SK-N-SH (cell line): Measurements from ENCODE around the gene INPP5A.

Experiments
- EZH2phosphoT487 ChIP-seq: fragments of 200-600 bp; sonication (generic); IDR thresholded peaks from 2 replicates; pipeline ENCODE4 v1.6.1; 2017; ENCODE audit warnings: low read depth, mixed run types, mild to moderate bottlenecking, antibody characterized with exemption, moderate library complexity, borderline replicate concordance
- FOXM1 ChIP-seq: IDR thresholded peaks from 2 replicates; pipeline ENCODE4 v1.4.0; 2012; ENCODE audit warnings: low read depth, mild to moderate bottlenecking
- POLR2AphosphoS5 ChIP-seq: IDR thresholded peaks from 2 replicates; pipeline ENCODE4 v1.6.1; 2012; ENCODE audit warnings: low read depth, low read length
- RFX5 ChIP-seq: IDR thresholded peaks from 2 replicates; pipeline ENCODE4 v1.6.1; 2012; ENCODE audit warnings: mild to moderate bottlenecking, improper control_type of control experiment, low read length
- TAF1 ChIP-seq: IDR thresholded peaks from 2 replicates; pipeline ENCODE4 v1.6.1; 2012; ENCODE audit warnings: low read depth, mild to moderate bottlenecking, low read length, moderate library complexity, borderline replicate concordance
- TCF12 ChIP-seq: IDR thresholded peaks from 2 replicates; pipeline ENCODE4 v1.4.0; 2012
- TF ChIP-seq, protein P1 (sequence below): fragments of 200-600 bp; sonication (generic); IDR thresholded peaks from 2 replicates; pipeline ENCODE4 v1.6.1; 2017; ENCODE audit warnings: antibody characterized with exemption, mild to moderate bottlenecking, moderate library complexity

DNA sequence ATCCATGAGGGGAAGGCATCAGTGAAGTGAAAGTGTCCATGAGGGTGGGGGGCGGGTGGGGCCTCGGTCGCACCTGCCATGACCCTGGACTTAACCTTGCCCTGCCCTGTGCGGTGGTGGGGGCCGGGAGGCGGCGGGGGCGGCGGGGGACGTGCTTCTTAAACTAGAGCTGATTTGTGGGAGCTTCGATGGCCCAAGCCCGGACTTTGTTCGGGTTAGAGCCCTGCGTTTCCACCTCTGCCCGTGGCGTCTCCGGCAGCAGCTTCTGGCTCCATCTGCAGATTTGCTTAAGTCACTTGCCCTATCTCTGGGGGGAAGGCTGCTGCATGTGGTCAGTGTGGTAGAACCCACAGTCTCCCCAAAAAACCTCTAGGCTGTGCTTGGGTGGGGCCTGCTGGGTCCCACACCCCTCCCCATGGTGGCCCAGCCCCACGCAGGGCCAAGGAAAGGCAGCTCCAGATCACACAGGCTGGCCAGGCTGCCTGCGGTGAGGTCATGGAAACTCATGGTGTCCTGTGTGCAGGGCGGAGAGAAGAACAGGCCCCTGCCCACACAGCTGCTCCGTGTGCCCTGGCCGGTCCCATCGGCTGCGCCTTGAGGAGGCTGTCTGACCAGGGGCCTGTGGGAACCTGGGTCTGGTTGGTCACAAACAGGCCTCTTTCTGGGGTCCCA lies 93.2 kb downstream of the INPP5A start:
- TF ChIP-seq TAF1 (no peak), EZH2phosphoT487 (no peak), POLR2AphosphoS5 (no peak), FOXM1 (no peak), TCF12 (no peak), RFX5 (no peak)
- TF ChIP-seq, protein P1, sequence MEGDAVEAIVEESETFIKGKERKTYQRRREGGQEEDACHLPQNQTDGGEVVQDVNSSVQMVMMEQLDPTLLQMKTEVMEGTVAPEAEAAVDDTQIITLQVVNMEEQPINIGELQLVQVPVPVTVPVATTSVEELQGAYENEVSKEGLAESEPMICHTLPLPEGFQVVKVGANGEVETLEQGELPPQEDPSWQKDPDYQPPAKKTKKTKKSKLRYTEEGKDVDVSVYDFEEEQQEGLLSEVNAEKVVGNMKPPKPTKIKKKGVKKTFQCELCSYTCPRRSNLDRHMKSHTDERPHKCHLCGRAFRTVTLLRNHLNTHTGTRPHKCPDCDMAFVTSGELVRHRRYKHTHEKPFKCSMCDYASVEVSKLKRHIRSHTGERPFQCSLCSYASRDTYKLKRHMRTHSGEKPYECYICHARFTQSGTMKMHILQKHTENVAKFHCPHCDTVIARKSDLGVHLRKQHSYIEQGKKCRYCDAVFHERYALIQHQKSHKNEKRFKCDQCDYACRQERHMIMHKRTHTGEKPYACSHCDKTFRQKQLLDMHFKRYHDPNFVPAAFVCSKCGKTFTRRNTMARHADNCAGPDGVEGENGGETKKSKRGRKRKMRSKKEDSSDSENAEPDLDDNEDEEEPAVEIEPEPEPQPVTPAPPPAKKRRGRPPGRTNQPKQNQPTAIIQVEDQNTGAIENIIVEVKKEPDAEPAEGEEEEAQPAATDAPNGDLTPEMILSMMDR = no peak
